Astrocyte (in vitro differentiated cells and primary cell): Measurements from ENCODE around the gene BCAM. TPM values are rescaled to one million over a fixed set of nuclear protein-coding genes. Genes with fewer than 3 reads are reported as not detected.
A peak's percentile ranks its signal among the peaks of the same experiment; 100 is the strongest.

Source experiments
- DNase-seq: peaks from one replicate; pipeline ENCODE4 v3.0.0-alpha.2; 2010; ENCODE audit warnings: low read depth
- FAIRE-seq: peaks from 2 replicates; lab custom pipeline; 2011; peaks lifted over from hg19 to GRCh38; lab: Jason Lieb, UNC
- H2AFZ ChIP-seq: 2 replicates; pipeline ENCODE4 v1.6.0; 2012; ENCODE audit warnings: low read depth, low read length, inconsistent platforms
- H3K27ac ChIP-seq: 2 replicates; pipeline ENCODE4 v1.5.1; 2011; ENCODE audit warnings: low read depth, low read length, inconsistent platforms
- H3K27me3 ChIP-seq: 2 replicates; pipeline ENCODE4 v1.6.0; 2011; ENCODE audit warnings: low read length, inconsistent platforms; ENCODE audit not compliant: insufficient read depth
- H3K36me3 ChIP-seq: 2 replicates; pipeline ENCODE4 v1.5.1; 2011; ENCODE audit warnings: low read length, inconsistent platforms; ENCODE audit not compliant: insufficient read depth
- H3K4me1 ChIP-seq: 2 replicates; pipeline ENCODE4 v1.5.1; 2011; ENCODE audit warnings: low read length, inconsistent platforms; ENCODE audit not compliant: insufficient read depth
- H3K4me2 ChIP-seq: 2 replicates; pipeline ENCODE4 v1.6.0; 2012; ENCODE audit warnings: low read length, inconsistent platforms
- H3K4me3 ChIP-seq: 2 replicates; pipeline ENCODE4 v1.5.1; 2011; ENCODE audit warnings: low read depth, mild to moderate bottlenecking, low read length, inconsistent platforms; ENCODE audit not compliant: insufficient read depth
- H3K79me2 ChIP-seq: 2 replicates; pipeline ENCODE4 v1.6.0; 2012; ENCODE audit warnings: mild to moderate bottlenecking, low read length, inconsistent platforms; ENCODE audit not compliant: insufficient read depth
- H3K9ac ChIP-seq: 2 replicates; pipeline ENCODE4 v1.6.0; 2012; ENCODE audit warnings: mild to moderate bottlenecking, low read length, inconsistent platforms
- H3K9me3 ChIP-seq: 2 replicates; pipeline ENCODE4 v1.5.1; 2012; ENCODE audit warnings: low read depth, mild to moderate bottlenecking, low read length, inconsistent platforms; ENCODE audit not compliant: insufficient read depth
- H4K20me1 ChIP-seq: 2 replicates; pipeline ENCODE4 v1.6.0; 2012; ENCODE audit warnings: low read length, inconsistent platforms; ENCODE audit not compliant: insufficient read depth
- H3K27ac Mint-ChIP-seq: one replicate; pipeline ENCODE4 v1.8.0; 2021; ENCODE audit warnings: mild to moderate bottlenecking, mixed read lengths; ENCODE audit not compliant: unreplicated experiment
- H3K27me3 Mint-ChIP-seq: one replicate; pipeline ENCODE4 v1.8.0; 2021; ENCODE audit warnings: low read depth, mixed read lengths; ENCODE audit not compliant: unreplicated experiment
- H3K36me3 Mint-ChIP-seq: one replicate; pipeline ENCODE4 v1.8.0; 2021; ENCODE audit warnings: low read depth, mixed read lengths; ENCODE audit not compliant: unreplicated experiment
- H3K4me1 Mint-ChIP-seq: one replicate; pipeline ENCODE4 v1.8.0; 2021; ENCODE audit warnings: low read depth, mixed read lengths; ENCODE audit not compliant: unreplicated experiment
- H3K4me3 Mint-ChIP-seq: one replicate; pipeline ENCODE4 v1.8.0; 2021; ENCODE audit warnings: mild to moderate bottlenecking, moderate library complexity, mixed read lengths; ENCODE audit not compliant: unreplicated experiment
- H3K9me3 Mint-ChIP-seq: one replicate; pipeline ENCODE4 v1.8.0; 2021; ENCODE audit warnings: mild to moderate bottlenecking, mixed read lengths; ENCODE audit not compliant: unreplicated experiment
- CTCF ChIP-seq: IDR thresholded peaks from 2 replicates; pipeline ENCODE4 v1.5.1; 2011; ENCODE audit warnings: low read depth, mild to moderate bottlenecking, inconsistent platforms, low read length, moderate library complexity; ENCODE audit not compliant: insufficient read depth
- EZH2 ChIP-seq: IDR thresholded peaks from 2 replicates; pipeline ENCODE4 v1.6.1; 2012; ENCODE audit warnings: mild to moderate bottlenecking, low read length, inconsistent platforms; ENCODE audit not compliant: insufficient read depth
- total RNA-seq: library from RNA; stranded (reverse); gene quantifications from 2 replicates; pipeline ENCODE4 v1.2.1, GENCODE V29; 2021

The BCAM gene
- total RNA-seq, 1 donor from 2014 or later = 14.0 TPM

DNA sequence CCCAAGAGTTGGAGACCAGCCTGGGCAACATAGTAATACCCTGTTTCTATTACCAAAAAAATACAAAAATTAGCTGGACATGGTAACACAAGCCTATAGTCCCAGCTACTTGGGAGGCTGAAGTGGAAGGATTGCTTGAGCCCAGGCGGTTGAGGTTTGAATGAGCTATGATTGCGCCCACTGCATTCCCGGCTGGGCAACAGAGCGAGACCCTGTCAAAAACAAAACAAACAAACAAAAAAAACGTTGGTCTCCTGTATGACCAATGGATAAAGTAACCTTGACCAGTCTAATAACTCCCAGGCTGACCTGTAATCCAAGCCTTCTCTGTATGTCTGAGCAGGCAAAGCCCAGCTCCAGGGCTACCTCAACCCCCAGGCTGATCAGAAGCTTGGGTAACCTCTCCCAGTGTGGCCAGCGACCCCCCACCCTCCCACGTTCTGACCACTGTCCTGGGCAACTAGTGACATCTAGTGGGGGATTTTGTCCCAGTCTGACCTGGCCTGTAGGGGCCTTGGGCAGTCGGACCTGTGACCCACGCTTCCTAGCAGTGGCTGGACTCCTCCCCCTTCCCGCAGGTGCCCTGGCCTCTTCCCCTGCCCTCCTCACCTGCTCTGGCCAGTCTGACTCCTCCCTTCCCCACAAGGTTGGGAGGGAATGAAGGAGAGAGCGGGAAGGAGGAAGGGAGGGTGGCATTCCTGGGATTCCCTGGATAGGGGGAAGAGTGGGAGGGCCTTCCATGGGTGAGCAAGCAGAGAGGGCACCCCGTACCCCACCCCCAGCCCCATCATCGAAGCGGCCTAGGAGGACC is 1.0 kb upstream of the BCAM start:
- H3K36me3 Mint-ChIP-seq = peaks cover 3% of the 10 kb centered on the region
- no peak overlapping the region for H3K4me3 ChIP-seq
- peak overlapping the region; percentile 98 for H3K4me2 ChIP-seq
- H3K27me3 ChIP-seq = no peaks in the 10 kb centered on the region
- H3K27ac Mint-ChIP-seq = no peak overlapping the region
- H2AFZ ChIP-seq = peak overlapping the region; percentile 37
- DNase-seq = peak; percentile 45
- H3K27me3 Mint-ChIP-seq = peaks cover 23% of the 10 kb centered on the region
- peaks cover 3% of the 10 kb centered on the region for H3K4me1 Mint-ChIP-seq
- H3K4me1 ChIP-seq = peaks cover 14% of the 10 kb centered on the region
- no peaks in the 10 kb centered on the region for H3K36me3 ChIP-seq
- H3K9me3 ChIP-seq = peaks cover 5% of the 10 kb centered on the region
- no peak overlapping the region for H3K9ac ChIP-seq
- FAIRE-seq = no peak
- peak overlapping the region; percentile 73 for H3K4me3 Mint-ChIP-seq
- TF ChIP-seq EZH2 (no peak), CTCF (peak; percentile 27)
- no peaks in the 10 kb centered on the region for H4K20me1 ChIP-seq
- H3K27ac ChIP-seq = no peak overlapping the region
- H3K79me2 ChIP-seq = no peaks in the 10 kb centered on the region
- H3K9me3 Mint-ChIP-seq = no peaks in the 10 kb centered on the region

GRCh38 chr19:44809577-44810233 is 802 bp downstream of the BCAM start:
- TF ChIP-seq CTCF (no peak), EZH2 (no peak)
- Histone ChIP-seq H3K27me3 (no peaks in the 10 kb centered on the region), H3K9me3 (no peaks in the 10 kb centered on the region), H3K9ac (peak overlapping the region; percentile 78), H4K20me1 (no peaks in the 10 kb centered on the region), H2AFZ (peak overlapping the region; percentile 76), H3K36me3 (no peaks in the 10 kb centered on the region), H3K4me2 (peak overlapping the region; percentile 98), H3K4me3 (peak overlapping the region; percentile 60), H3K79me2 (no peaks in the 10 kb centered on the region), H3K4me1 (peaks cover 14% of the 10 kb centered on the region), H3K27ac (no peak overlapping the region)
- Mint-ChIP-seq H3K36me3 (peaks cover 7% of the 10 kb centered on the region), H3K4me3 (peak overlapping the region; percentile 75), H3K9me3 (peaks cover 2% of the 10 kb centered on the region), H3K27me3 (peaks cover 24% of the 10 kb centered on the region), H3K4me1 (peaks cover 3% of the 10 kb centered on the region), H3K27ac (no peak overlapping the region)
- DNase-seq (no peak), FAIRE-seq (no peak)
